Prostate gland (tissue), 2 donors: Measurements from ENCODE around the gene SPOUT1.

Experiments used
- CTCF ChIP-seq, 4 experiments: fragments of 200-600 bp in 2 of 4; fragments of 450-650 bp in 2 of 4; sonication (generic) in 2 of 4; IDR thresholded peaks; 1 replicate in 3 of 4; 2 replicates in 1 of 4; pipeline ENCODE4 v1.5.1; 2016 to 2019; ENCODE audit warnings: antibody characterized with exemption in 4 of 4, mild to moderate bottlenecking in 2 of 4, moderate library complexity in 2 of 4
- POLR2A ChIP-seq: fragments of 450-650 bp; IDR thresholded peaks from one replicate; pipeline ENCODE4 v1.6.1; 2016; ENCODE audit warnings: antibody characterized with exemption, mild to moderate bottlenecking
- POLR2AphosphoS5 ChIP-seq: sonication (generic); formaldehyde crosslinking; IDR thresholded peaks from one replicate; pipeline ENCODE4 v1.6.1; 2017; ENCODE audit warnings: antibody characterized with exemption

GRCh38 chr9:128771094-128771721 lies 58.4 kb downstream of the SPOUT1 start:
- TF ChIP-seq POLR2A = no peak
- TF ChIP-seq CTCF (IDR thresholded peaks at IDR 0.05) = no peak
- no peak for TF ChIP-seq POLR2AphosphoS5
